ENCODE results near the gene PRSS56.

PRSS56 gene

GRCh38 chr2:232543928-232544631 lies 23.9 kb downstream of the PRSS56 start:
- TF ChIP-seq CTCF (conservative IDR thresholded peaks at IDR 0.05; ENCODE audit: low read depth): no peak
- peak overlapping the region; percentile 30 for H3K27ac ChIP-seq
- ChIA-PET CTCF (no interaction called here), POLR2A (ENCODE audit: low non-redundant PET) (no interaction called here)
- DNase-seq (ENCODE audit: low spot score): no peak

- DNase-seq (ENCODE audit: low spot score): no peak
- ChIA-PET POLR2A (ENCODE audit: low non-redundant PET) (no interaction called here), CTCF (no interaction called here)
- H3K27ac ChIP-seq: peak overlapping the region; percentile 30
- no peak for TF ChIP-seq CTCF (conservative IDR thresholded peaks at IDR 0.05; ENCODE audit: low read depth)
Observed at GRCh38 chr2:232544674-232545073, 24.5 kb downstream of the PRSS56 start.

GRCh38 chr2:232545511-232546375 lies 25.6 kb downstream of the PRSS56 start:
- CTCF ChIA-PET: no interaction called here

GRCh38 chr2:232547991-232548390 lies 27.8 kb downstream of the PRSS56 start:
- ChIA-PET CTCF (interaction anchor here (0.7 kb wide), 1 partner anchor 306 kb away, joined by 3 read pairs; no protein-coding TSS in a partner anchor), POLR2A (ENCODE audit: low non-redundant PET) (no interaction called here)
- no peak for TF ChIP-seq CTCF (conservative IDR thresholded peaks at IDR 0.05; ENCODE audit: low read depth)
- H3K27ac ChIP-seq: no peak overlapping the region
- no peak for DNase-seq (ENCODE audit: low spot score)

More at GRCh38 chr2:232545511-232546375, 25.6 kb downstream of the PRSS56 start:
- TF ChIP-seq CTCF (conservative IDR thresholded peaks at IDR 0.05; ENCODE audit: low read depth): no peak
- H3K27ac ChIP-seq: peak overlapping the region; percentile 5; the same call in 1 of the 2 replicates
- DNase-seq (ENCODE audit: low spot score): no peak
- POLR2A ChIA-PET (ENCODE audit: low non-redundant PET): no interaction called here

- ChIA-PET CTCF (interaction anchor here (1.2 kb wide), 1 partner anchor 10 kb away, joined by 3 read pairs; no protein-coding TSS in a partner anchor), POLR2A (ENCODE audit: low non-redundant PET) (no interaction called here)
- no peak for DNase-seq (ENCODE audit: low spot score)
- H3K27ac ChIP-seq: peak overlapping the region; percentile 95
- no peak for TF ChIP-seq CTCF (conservative IDR thresholded peaks at IDR 0.05; ENCODE audit: low read depth)
Observed at GRCh38 chr2:232549655-232550353, 29.6 kb downstream of the PRSS56 start.

Measured in RWPE1 (cell line).